MCF 10A (cell line): ENCODE data around the gene SACM1L. TPM values are rescaled to one million over a fixed set of nuclear protein-coding genes. Genes with fewer than 3 reads are reported as not detected.

Source experiments
- BruUV-seq: library from RNA; stranded (reverse); fragments of 400-500 nt; replicated peaks from 2 replicates; lab custom pipeline; 2021; lab: Mats Ljungman, UMichigan
- CTCF ChIA-PET: fragments of 300-600 bp; sonication (Branson Sonifier 250); formaldehyde crosslinking; extraction: SDS; loops from one replicate; lab custom pipeline; 2021; ENCODE audit warnings: antibody characterized with exemption, inconsistent platforms; lab: Yijun Ruan, JAX
- POLR2A ChIA-PET: fragments of 300-600, 350-650 bp; sonication (Branson Sonifier 250); formaldehyde crosslinking; extraction: SDS; loops from one replicate; lab custom pipeline; 2020; ENCODE audit warnings: antibody characterized with exemption, inconsistent platforms; lab: Yijun Ruan, JAX
- DNase-seq: peaks from one replicate; pipeline ENCODE4 v3.0.0-alpha.2; 2018; ENCODE audit not compliant: unreplicated experiment
- H3K27ac Mint-ChIP-seq: one replicate; pipeline ENCODE4 v1.8.0; 2022; ENCODE audit warnings: mild to moderate bottlenecking, low read depth, mixed read lengths; ENCODE audit not compliant: unreplicated experiment
- H3K27me3 Mint-ChIP-seq: one replicate; pipeline ENCODE4 v1.8.0; 2022; ENCODE audit warnings: mixed read lengths; ENCODE audit not compliant: insufficient read depth, unreplicated experiment
- H3K36me3 Mint-ChIP-seq: one replicate; pipeline ENCODE4 v1.8.0; 2022; ENCODE audit warnings: mild to moderate bottlenecking, moderate library complexity, mixed read lengths; ENCODE audit not compliant: insufficient read depth, unreplicated experiment
- H3K4me1 Mint-ChIP-seq: one replicate; pipeline ENCODE4 v1.8.0; 2022; ENCODE audit warnings: mixed read lengths; ENCODE audit not compliant: insufficient read depth, unreplicated experiment
- H3K4me3 Mint-ChIP-seq: one replicate; pipeline ENCODE4 v1.8.0; 2022; ENCODE audit warnings: mild to moderate bottlenecking, moderate library complexity, mixed read lengths; ENCODE audit not compliant: unreplicated experiment
- H3K9me3 Mint-ChIP-seq: one replicate; pipeline ENCODE4 v1.8.0; 2022; ENCODE audit warnings: mixed read lengths; ENCODE audit not compliant: unreplicated experiment
- intact Hi-C: fragments of 100-400 bp; cut with micrococcal nuclease; formaldehyde crosslinking; loops from 2 replicates; pipeline ENCODE4 v1.14.1; 2022
- total RNA-seq: library from RNA; stranded (reverse); gene quantifications from 2 replicates; pipeline ENCODE4 v1.2.3, GENCODE V29; 2022
- TF ChIP-seq, protein P1 (sequence below): fragments of 200-600 bp; IDR thresholded peaks from one replicate; pipeline ENCODE4 v1.8.0; 2022; ENCODE audit warnings: antibody characterized with exemption, mild to moderate bottlenecking; ENCODE audit not compliant: unreplicated experiment

Gene SACM1L
- total RNA-seq, 1 experiment from 2014 or later = 39.3 TPM

DNA sequence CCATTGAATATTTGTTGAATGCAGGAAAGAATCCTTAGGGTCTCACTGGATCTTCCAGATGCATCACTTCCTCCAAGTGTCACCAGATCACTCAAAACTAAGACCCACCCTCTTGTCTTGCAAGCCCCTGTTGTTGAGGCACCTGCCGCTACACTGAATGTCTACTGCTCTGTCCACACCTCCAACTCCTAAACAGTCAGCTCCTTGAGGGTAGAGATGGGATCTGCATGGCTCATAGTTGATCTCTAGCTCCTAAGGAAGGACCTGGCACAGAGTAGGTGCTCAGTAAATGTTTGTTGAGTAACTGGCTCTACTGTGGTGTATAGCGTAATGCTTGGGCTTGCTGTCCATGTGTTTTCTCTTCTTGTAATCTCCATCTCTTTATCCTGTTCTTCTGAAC is 98.4 kb downstream of the SACM1L start:
- DNase-seq = no peak
- TF ChIP-seq, protein P1, sequence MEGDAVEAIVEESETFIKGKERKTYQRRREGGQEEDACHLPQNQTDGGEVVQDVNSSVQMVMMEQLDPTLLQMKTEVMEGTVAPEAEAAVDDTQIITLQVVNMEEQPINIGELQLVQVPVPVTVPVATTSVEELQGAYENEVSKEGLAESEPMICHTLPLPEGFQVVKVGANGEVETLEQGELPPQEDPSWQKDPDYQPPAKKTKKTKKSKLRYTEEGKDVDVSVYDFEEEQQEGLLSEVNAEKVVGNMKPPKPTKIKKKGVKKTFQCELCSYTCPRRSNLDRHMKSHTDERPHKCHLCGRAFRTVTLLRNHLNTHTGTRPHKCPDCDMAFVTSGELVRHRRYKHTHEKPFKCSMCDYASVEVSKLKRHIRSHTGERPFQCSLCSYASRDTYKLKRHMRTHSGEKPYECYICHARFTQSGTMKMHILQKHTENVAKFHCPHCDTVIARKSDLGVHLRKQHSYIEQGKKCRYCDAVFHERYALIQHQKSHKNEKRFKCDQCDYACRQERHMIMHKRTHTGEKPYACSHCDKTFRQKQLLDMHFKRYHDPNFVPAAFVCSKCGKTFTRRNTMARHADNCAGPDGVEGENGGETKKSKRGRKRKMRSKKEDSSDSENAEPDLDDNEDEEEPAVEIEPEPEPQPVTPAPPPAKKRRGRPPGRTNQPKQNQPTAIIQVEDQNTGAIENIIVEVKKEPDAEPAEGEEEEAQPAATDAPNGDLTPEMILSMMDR = no peak
- Mint-ChIP-seq H3K36me3 (no peaks in the 10 kb centered on the region), H3K4me1 (no peaks in the 10 kb centered on the region), H3K27ac (no peak overlapping the region), H3K27me3 (peaks cover 40% of the 10 kb centered on the region), H3K9me3 (peaks cover 17% of the 10 kb centered on the region), H3K4me3 (no peak overlapping the region)
- CTCF ChIA-PET = interaction anchor here (0.6 kb wide), 1 partner anchor 24 kb away, joined by 5 read pairs; no protein-coding TSS in a partner anchor
- intact Hi-C loops = no loop called here
- POLR2A ChIA-PET = no interaction called here
- BruUV-seq = no TSS peak

DNA sequence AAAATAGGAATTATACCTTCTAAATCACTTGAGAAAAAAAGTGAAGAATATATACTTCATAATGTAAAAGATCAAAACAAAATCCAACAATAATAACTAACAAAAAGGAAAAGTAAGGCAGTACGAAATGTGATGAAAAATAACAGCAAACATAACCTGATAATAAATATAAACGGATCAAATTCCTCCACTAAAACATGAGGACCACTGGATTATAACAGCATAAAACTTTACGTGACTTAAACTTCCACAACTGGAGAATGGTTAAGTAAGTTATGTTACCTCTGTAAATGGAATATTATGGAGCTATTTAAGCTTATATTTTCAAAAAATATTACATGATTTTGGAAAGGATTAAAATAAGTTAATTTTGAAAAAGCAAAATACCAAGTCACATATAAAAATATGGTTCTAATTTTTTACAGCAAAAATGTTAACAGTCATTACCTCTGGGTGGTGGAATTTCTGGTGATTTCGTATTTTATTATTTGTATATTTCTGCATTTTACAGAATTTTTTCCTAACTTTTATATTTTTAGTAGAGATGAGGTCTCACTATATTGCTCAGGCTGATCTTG is 100.1 kb downstream of the SACM1L start:
- no peak for DNase-seq
- Mint-ChIP-seq H3K27ac (no peak overlapping the region), H3K9me3 (peaks cover 17% of the 10 kb centered on the region), H3K36me3 (no peaks in the 10 kb centered on the region), H3K27me3 (peaks cover 49% of the 10 kb centered on the region), H3K4me1 (no peaks in the 10 kb centered on the region), H3K4me3 (no peak overlapping the region)
- no TSS peak for BruUV-seq
- ChIA-PET POLR2A (interaction anchor here (0.6 kb wide), 1 partner anchor 782 kb away, joined by 4 read pairs; no protein-coding TSS in a partner anchor), CTCF (no interaction called here)
- TF ChIP-seq, protein P1 = no peak
- intact Hi-C loops = no loop called here

DNA sequence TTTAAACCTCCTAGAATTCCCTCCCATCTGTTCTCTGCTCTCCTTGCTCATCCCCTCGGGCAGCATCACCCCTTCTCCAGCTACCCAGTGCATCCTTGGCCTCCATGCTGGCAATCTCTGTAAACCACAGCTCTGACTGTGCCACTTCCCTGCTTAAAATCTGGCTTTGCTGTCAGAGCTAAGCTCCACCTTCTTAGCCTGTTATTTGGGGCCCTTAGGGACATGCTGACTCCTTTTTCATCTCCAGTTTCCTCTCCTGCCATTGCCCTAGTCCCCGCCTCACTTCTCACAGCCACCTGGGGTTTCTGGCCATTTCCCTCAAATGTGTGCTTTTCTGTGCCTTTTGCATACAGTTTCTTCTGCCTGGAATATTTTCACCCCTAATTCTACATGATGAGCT is 101.4 kb downstream of the SACM1L start:
- intact Hi-C loops = no loop called here

DNA sequence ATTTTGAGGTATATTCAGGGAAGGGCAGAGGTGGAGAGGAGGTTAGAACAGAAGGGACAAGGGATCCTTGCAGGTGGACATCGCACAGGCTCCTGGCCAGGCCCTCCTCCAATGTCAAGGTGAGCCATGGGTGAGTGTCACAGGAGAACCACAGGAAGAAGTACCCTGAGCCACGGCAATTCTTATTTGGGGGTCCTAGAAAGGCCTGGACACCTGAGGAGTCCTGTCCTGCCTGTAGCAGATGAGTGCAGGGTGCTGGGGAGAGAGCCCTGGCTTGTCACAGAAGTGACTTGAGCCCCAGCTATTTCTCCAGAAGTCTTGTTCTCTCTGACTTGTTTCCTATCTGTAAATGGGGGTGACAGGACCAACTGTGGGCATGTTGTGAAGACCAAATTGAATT is 102.8 kb downstream of the SACM1L start:
- TF ChIP-seq, protein P1 = no peak
- CTCF ChIA-PET = no interaction called here
- Mint-ChIP-seq H3K4me3 (no peak overlapping the region), H3K27ac (no peak overlapping the region), H3K36me3 (no peaks in the 10 kb centered on the region), H3K27me3 (peaks cover 56% of the 10 kb centered on the region), H3K4me1 (no peaks in the 10 kb centered on the region), H3K9me3 (peaks cover 17% of the 10 kb centered on the region)
- no peak for DNase-seq
- intact Hi-C loops = no loop called here
- BruUV-seq = no TSS peak
- POLR2A ChIA-PET = no interaction called here

More for the DNA sequence above, 101.4 kb downstream of the SACM1L start:
- no peak for DNase-seq
- ChIA-PET CTCF (interaction anchor here (0.8 kb wide), 1 partner anchor 41 kb away, joined by 3 read pairs; no protein-coding TSS in a partner anchor), POLR2A (interaction anchor here (0.6 kb wide), 1 partner anchor 25 kb away, joined by 3 read pairs; no protein-coding TSS in a partner anchor)
- Mint-ChIP-seq H3K36me3 (no peaks in the 10 kb centered on the region), H3K4me1 (no peaks in the 10 kb centered on the region), H3K9me3 (peaks cover 17% of the 10 kb centered on the region), H3K27ac (no peak overlapping the region), H3K27me3 (peaks cover 55% of the 10 kb centered on the region), H3K4me3 (no peak overlapping the region)
- TF ChIP-seq, protein P1 = no peak
- no TSS peak for BruUV-seq
